ENCODE results near the gene SPATA31C1.

DNA sequence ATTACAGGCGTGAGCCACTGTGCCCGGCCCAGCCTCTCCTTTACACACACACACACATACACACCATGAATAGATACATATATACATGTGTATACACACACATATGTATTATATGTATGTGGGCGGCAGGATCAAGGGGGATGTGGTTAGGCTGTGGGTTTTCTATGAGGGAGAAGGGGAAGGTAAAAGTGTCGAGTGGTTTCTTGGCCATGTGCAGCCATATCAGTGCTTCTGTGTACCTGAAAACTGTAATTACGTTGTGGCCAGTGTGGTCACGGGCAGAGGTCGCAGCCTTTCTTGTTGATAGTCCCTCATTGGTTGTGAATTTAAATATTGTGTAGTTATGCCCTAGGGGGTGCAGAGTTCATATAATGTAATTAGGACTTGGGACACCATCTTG lies 40.1 kb downstream of the SPATA31C1 start:
- TF ChIP-seq, protein P1, sequence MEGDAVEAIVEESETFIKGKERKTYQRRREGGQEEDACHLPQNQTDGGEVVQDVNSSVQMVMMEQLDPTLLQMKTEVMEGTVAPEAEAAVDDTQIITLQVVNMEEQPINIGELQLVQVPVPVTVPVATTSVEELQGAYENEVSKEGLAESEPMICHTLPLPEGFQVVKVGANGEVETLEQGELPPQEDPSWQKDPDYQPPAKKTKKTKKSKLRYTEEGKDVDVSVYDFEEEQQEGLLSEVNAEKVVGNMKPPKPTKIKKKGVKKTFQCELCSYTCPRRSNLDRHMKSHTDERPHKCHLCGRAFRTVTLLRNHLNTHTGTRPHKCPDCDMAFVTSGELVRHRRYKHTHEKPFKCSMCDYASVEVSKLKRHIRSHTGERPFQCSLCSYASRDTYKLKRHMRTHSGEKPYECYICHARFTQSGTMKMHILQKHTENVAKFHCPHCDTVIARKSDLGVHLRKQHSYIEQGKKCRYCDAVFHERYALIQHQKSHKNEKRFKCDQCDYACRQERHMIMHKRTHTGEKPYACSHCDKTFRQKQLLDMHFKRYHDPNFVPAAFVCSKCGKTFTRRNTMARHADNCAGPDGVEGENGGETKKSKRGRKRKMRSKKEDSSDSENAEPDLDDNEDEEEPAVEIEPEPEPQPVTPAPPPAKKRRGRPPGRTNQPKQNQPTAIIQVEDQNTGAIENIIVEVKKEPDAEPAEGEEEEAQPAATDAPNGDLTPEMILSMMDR (conservative IDR thresholded peaks at IDR 0.05; ENCODE audit: low read length) = no peak
- TF ChIP-seq EZH2phosphoT487 (IDR thresholded peaks at IDR 0.05; ENCODE audit: borderline replicate concordance) = no peak

Data from Loucy (cell line).